Colonic mucosa (tissue), 4 donors: ENCODE measurements around the gene VDAC1. TPM values are rescaled to one million over a fixed set of nuclear protein-coding genes. Genes with fewer than 3 reads are reported as not detected.

ENCODE experiments used
- DNase-seq: peaks from one replicate; pipeline ENCODE4 v3.0.0-alpha.2; 2020
- H3K27ac ChIP-seq: fragments of 200-600 bp; one replicate; pipeline ENCODE4 v1.8.0; 2021
- H3K27me3 ChIP-seq: fragments of 200-600 bp; one replicate; pipeline ENCODE4 v1.8.0; 2021
- H3K36me3 ChIP-seq: fragments of 200-600 bp; one replicate; pipeline ENCODE4 v1.8.0; 2021
- H3K4me1 ChIP-seq: fragments of 200-600 bp; one replicate; pipeline ENCODE4 v1.8.0; 2021; ENCODE audit warnings: mild to moderate bottlenecking
- H3K4me3 ChIP-seq: fragments of 200-600 bp; one replicate; pipeline ENCODE4 v1.8.0; 2021
- H3K9ac ChIP-seq, 2 donors: one replicate each; pipeline ENCODE4 v1.7.0; 2013; ENCODE audit warnings: control low read depth in 2 of 2, low read depth in 2 of 2, low read length in 2 of 2
- H3K9me3 ChIP-seq: fragments of 200-600 bp; one replicate; pipeline ENCODE4 v1.8.0; 2021
- CTCF ChIP-seq: fragments of 200-600 bp; IDR thresholded peaks from one replicate; pipeline ENCODE4 v1.8.0; 2022; ENCODE audit warnings: antibody characterized with exemption, mild to moderate bottlenecking
- intact Hi-C: fragments of 100-400 bp; cut with DNase I; formaldehyde crosslinking; loops from one replicate; pipeline ENCODE4 v1.14.1; 2022
- total RNA-seq, 2 donors: library from RNA; stranded (reverse); fragmentation: NEBNext Ultra II Directional in 1 of 2; extraction: Animal tissue kit (Norgen Biotek cat#: 25700) in 1 of 2; gene quantifications; one replicate each; pipeline ENCODE4 v1.2.1, GENCODE V29; 2021
- donor health status: healthy.
- donor health status: DM: no; HTN: no; CAD: no.
- donor health status: DM: no; HTN: no; CAD: no.

Gene VDAC1
- total RNA-seq, 2 donors from 2014 or later, result 297 to 306 TPM

GRCh38 chr5:134007581-134008265 is 2.9 kb upstream of the VDAC1 start:
- Histone ChIP-seq H3K9me3 (no peaks in the 10 kb centered on the region), H3K27me3 (no peaks in the 10 kb centered on the region), H3K27ac (no peak overlapping the region), H3K4me1 (peaks cover 15% of the 10 kb centered on the region), H3K36me3 (no peaks in the 10 kb centered on the region), H3K4me3 (no peak overlapping the region), H3K9ac (no peak overlapping the region)
- intact Hi-C loops, result no loop called here
- DNase-seq, result no peak
- no peak for TF ChIP-seq CTCF

GRCh38 chr5:134006115-134006514 is 1.3 kb upstream of the VDAC1 start:
- H3K9me3 ChIP-seq, result no peaks in the 10 kb centered on the region
- H3K9ac ChIP-seq, result peak overlapping the region; percentile 46 to 100
- intact Hi-C loops, result no loop called here
- H3K4me3 ChIP-seq, result peak overlapping the region; percentile 91
- DNase-seq, result no peak
- H3K36me3 ChIP-seq, result no peaks in the 10 kb centered on the region
- H3K27ac ChIP-seq, result peak overlapping the region; percentile 96
- H3K27me3 ChIP-seq, result no peaks in the 10 kb centered on the region
- peaks cover 22% of the 10 kb centered on the region for H3K4me1 ChIP-seq
- no peak for TF ChIP-seq CTCF

- peak overlapping the region; percentile 91 for H3K4me3 ChIP-seq
- no peaks in the 10 kb centered on the region for H3K36me3 ChIP-seq
- intact Hi-C loops, result no loop called here
- H3K4me1 ChIP-seq, result peaks cover 22% of the 10 kb centered on the region
- H3K9me3 ChIP-seq, result no peaks in the 10 kb centered on the region
- no peak for TF ChIP-seq CTCF
- H3K27ac ChIP-seq, result peak overlapping the region; percentile 96
- DNase-seq, result peak; percentile 68
- H3K27me3 ChIP-seq, result no peaks in the 10 kb centered on the region
- H3K9ac ChIP-seq, result peak overlapping the region; percentile 46 to 100
Measured at GRCh38 chr5:134005417-134006061, 764 bp upstream of the VDAC1 start.

GRCh38 chr5:134003817-134004625 is 754 bp downstream of the VDAC1 start:
- no peak for TF ChIP-seq CTCF
- Histone ChIP-seq H3K9ac (peak overlapping the region; percentile 89 to 100), H3K36me3 (no peaks in the 10 kb centered on the region), H3K4me1 (peaks cover 25% of the 10 kb centered on the region), H3K27ac (peak overlapping the region; percentile 96), H3K27me3 (no peaks in the 10 kb centered on the region), H3K4me3 (peak overlapping the region; percentile 91), H3K9me3 (no peaks in the 10 kb centered on the region)
- intact Hi-C loops, result no loop called here
- DNase-seq, result peak; percentile 67

- no peak for DNase-seq
- Histone ChIP-seq H3K4me1 (peaks cover 25% of the 10 kb centered on the region), H3K27ac (peak overlapping the region; percentile 96), H3K4me3 (peak overlapping the region; percentile 91), H3K9ac (peak overlapping the region; percentile 89 to 100), H3K9me3 (no peaks in the 10 kb centered on the region), H3K36me3 (no peaks in the 10 kb centered on the region), H3K27me3 (no peaks in the 10 kb centered on the region)
- intact Hi-C loops, result no loop called here
- TF ChIP-seq CTCF, result no peak
Measured at GRCh38 chr5:134003064-134003816, 1.5 kb downstream of the VDAC1 start.
